NCI-H2029 (cell line): ENCODE results near the gene OR4D2.

ENCODE experiments used
- DNase-seq: peaks from one replicate; lab custom pipeline; 2025; lab: John Stamatoyannopoulos, UW

The OR4D2 gene

DNA sequence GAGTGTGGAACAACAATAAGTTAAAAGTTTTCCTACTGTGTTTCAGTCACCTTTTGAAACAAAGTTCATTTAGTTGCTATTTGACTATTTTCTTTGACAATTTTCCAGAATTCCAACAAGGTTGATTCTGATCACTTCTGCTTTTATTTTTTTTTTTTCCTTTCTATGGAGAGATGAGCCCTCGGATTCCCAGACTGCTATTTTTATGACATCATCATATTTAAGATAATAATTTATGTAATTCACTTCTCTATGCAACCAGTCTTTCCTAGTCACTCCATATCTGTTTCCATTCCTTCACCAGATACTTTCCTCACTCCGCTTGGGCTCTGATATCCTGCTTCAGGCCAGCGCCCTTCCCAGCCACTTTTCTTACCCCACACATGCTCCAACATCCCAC is 8.1 kb downstream of the OR4D2 start:
- DNase-seq = no peak

DNA sequence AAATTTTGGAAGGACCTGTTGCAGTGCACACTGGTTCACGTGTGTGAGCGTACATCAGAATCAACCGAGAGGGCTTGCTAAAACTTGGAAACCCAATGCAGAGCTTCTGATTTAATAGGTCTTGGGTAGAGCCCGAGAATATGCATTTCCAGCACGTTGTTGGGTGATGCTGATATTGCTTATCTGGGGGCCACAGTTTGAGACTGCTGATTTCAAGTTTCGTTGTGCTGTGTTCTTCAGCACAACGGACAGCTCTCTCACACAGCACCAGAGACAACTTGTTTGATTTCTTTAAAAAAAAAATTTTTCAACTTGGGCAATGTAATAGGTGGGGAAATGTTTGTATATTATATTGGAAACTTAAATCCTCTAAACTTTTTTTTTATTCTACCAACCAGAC is 9.4 kb downstream of the OR4D2 start:
- no peak for DNase-seq

DNA sequence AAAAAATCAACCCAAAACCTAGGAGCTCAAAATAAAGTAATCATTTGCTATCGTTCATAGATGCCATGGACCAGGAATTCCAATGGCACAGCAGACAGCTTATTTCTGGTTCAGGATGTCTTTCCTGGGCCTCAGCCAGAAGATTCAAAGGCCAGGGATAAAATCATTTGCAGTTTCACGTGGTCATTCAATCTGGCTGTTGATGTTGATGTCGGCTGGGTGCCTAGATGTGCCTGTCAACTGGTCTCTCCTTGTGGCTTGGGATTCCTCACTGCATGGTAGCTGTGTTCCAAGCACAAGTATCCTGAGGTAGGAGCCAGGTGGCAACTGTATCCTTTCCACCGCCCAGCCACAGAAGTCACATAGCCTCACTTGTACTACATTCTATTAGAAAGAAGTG is 15.0 kb downstream of the OR4D2 start:
- no peak for DNase-seq

DNA sequence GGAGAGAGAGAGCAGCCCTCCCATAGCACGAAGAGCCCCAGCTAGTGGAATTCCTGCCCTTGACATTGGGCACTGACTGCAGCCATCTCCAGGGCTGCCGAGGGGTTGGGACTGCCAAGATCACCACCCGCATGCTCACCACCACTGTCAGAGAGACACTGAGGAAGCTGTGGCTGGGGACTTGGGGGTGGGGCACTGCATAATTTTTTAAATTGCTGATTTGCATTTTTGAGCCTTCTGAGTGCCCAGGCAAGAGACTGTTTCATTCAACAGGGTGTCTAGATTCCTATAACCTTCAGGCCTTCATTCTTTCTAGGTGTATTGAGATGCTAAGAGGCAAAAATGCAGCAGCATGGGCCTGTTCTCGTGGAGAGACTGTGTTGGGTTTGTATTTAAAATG is 16.7 kb downstream of the OR4D2 start:
- DNase-seq = no peak

DNA sequence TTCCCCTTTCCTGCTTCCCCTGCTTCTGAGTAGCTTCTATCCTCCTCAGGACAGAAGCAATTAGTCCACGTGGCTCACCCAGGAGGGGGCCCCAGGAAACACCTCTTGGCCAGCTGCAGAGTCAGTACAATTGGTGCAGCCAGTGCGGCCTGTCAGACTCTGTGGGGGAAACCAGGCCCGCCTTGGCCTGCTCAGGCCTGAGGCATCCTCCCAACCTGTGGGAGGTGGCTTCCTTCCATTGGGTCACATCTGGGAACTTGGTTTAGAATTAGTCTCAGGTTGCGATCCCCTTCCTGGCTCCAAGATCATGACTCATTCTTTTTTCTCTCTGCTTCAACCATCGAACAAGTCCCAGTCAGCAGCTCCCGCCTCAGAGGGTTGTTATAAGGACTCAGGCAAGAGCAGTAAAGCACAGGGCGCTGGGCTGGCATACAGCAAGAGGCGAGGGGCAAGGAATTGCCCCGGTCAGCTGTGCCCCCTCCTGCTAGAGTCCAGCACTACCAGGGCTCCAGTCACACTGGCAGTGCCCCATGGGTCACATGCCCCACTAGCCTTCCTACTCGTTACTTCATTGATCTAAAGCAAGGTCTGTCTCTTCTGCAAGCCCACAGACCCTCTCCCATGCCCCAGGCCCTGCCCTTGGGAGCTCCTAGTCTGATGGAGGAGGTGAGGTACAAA is 17.7 kb downstream of the OR4D2 start:
- no peak for DNase-seq

DNA sequence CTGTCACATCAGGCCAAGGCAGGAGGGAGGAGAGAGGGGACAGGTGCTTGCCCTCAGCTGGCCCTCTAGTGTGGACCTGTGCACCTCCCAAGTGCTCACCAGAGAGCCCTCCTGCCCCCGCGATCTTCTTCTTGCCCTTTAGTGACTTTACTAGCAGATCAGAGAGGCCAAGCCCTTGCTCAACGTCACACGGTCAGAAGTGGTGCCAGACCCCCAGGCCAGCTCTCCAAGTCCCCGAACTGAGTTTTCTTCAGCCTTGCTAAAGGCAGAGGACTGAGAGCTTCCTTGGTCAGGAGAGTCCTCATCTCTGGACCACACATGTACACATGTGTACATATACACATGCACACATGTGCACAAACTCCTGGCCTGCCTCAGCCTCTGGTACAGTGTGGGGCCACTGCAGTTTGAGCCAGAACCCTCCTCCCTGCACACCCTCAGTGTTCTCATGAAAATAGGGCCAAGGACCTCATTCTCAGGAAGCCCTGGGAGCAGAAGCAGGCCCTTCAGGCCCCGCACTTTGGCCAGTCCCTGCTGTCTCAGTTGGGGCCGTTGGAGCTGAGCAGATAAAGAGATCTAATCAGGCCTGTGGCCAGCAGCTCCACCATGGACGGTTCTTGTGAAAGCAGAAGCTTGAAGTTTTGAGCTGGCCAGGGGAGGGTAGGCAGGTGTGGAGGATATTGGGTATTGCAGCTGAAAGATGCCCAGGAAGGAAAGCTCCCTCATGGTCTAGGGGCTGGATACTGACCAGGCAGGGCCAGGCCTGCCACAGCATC is 18.4 kb downstream of the OR4D2 start:
- DNase-seq = no peak

DNA sequence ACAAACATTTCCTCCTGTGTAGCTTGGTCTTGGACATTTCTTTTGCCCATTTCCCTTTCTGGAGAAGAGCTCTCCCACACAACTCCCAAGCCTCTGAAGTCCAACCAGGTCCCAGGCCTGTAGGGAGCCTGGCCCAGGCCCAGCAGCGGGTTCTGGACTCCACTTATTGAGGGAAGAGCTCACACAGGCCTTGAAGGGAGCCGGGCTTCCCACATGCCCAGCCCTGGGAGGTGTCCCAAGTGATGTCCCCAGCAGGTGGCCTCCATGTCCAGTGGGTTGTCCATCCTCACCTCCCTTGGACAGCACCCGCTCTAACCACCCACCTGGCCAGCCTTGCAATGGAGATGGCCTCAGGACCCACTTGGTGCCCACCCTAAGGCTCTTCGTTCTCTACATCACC is 19.8 kb downstream of the OR4D2 start:
- DNase-seq = no peak

DNA sequence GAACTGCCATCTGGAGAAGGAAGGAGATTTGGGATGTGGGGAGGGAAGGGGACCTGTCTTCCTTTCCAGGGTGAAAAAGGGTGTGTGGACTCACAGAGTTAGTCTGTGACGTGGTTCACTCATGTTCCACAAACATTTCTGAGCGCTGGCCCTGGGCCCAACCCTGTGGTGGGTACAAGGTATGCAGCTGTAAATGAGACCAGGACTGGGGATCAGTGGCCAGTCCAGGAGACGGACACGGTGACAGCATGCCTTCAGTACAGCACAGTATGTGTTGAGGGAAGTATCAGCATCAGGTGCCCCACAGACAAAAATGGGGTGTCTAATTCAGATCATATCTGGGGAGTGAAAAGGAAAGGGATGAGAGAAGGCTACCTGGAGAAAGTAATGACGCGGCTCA is 20.3 kb downstream of the OR4D2 start:
- no peak for DNase-seq

DNA sequence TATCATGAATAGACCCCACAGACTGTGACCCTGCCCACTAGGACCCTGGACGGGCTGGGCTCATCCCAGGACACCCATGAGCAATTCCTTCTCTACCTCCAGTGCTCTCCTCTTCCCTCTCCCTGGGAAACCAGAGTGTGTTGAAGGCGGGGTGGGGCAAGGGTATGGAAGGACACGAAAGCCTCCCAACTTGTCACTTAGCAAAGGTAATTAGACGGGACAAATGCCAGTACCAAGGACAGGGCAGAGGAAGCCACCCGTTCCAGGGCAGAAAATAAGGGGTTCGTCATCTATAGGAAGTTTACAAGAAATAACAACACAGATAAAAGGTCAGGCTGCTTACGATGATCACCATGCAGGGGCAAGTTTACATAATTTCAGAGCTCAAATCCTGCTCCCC is 20.9 kb downstream of the OR4D2 start:
- DNase-seq = no peak

DNA sequence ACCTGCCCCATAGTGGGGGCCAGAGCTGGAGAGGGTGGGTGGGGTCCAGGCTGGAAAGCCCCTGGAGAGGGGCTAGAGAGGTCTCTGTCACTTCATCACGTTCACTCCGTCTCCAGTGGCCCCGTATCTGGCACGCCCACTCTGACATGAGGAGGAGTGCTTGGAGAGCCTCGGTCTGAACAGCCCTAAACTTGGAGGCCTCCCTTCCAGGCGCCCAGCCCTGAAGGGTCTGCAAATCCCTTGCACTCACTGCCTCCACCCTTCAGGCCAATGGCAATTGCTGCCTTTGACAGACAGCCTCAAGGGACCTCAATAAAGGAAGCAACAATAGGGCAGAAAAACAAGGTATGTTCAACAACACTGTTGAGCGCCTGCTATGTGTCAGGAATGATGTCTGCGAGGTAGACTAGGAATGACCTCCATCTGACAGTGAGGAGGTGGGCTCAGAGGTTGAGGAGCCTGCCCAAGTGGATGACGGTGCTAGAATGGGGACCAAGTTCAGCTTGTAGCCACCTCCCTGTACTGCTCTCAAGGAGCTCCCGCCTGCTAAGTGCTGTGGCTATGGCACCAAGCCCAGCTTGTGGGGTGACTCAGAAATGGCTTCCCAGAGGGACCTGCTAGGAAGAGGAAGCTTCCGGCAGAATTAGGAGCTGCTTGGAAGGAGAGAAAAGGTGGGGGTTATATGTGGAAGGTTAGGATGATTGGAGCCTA is 22.8 kb downstream of the OR4D2 start:
- DNase-seq = peak; percentile 42

DNA sequence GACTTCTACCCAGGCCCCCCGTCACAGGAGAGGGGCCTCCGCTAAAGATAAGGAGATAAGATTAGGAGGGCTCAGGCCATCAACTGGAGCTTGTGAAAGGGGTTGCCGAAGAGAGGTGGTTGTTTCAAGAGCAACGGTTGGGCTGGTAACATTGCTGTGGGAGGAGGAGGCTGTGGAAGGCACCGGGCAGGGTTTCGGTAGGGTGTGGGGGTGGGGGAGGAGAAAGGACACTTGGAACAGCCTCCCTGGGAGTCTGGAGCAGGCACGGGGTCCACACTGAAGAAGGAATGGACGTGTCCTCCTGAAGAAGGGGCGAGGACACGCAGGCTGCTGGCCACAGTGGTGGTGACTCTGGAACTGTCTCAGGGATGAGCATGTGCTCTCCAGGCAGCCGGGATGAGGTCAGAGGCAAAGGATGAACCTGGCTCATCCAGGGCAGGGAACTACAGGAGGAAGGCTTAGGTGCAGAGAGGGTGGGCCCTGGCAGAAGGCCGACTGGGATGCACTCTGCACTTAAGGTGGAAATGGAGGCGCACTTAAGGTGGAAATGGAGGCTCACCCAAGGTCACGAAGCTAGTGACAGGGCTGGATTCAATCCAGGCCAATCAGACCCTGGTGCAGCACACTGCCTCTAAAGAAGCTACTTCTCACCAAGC is 24.6 kb downstream of the OR4D2 start:
- no peak for DNase-seq

DNA sequence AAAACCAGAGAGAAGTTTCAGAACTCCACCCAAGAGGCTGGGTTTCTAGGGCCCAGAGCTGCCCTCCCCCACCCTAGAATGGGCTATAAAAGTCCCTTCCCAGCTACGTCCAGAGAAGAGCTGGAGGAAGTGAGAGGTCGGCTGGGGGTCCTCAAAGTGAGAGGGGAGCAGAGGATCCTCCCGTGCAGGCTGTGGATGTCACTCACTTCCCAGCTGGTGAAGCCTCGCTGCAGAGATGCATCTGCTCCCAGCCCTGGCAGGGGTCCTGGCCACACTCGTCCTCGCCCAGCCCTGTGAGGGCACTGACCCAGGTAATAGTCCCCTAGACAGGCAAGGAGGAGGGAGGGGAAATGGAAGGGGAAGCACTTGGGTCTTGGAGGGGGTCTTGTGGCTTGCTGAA is 25.8 kb downstream of the OR4D2 start, which contains the start of gene EPX:
TSS of gene EPX (plus strand) at position 115 of the 400 bp plus-strand sequence. CDS start at position 236, 121 bp downstream.
- DNase-seq = no peak

DNA sequence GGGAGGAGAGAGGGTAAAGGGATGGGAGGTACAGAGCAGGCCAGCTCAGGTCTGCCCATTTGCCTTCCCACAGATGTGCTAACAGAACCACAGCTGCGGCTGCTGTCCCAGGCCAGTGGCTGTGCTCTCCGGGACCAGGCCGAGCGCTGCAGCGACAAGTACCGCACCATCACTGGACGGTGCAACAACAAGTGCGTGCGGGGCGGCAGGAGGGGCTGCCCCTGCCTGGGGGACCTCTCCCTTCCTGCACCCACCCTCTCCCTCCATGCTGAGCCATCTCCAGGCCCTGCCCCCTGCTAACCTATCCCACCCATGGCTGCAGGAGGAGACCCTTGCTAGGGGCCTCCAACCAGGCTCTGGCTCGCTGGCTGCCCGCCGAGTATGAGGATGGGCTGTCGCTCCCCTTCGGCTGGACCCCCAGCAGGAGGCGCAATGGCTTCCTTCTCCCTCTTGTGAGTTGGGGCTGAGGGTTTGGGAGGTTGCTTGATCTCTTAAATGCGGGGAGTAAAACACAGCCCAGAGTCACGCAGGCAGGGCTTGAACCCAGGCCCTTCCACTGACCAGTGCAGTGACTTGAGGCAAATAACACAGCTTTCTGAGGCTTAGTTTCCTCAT is 27.0 kb downstream of the OR4D2 start:
- no peak for DNase-seq

DNA sequence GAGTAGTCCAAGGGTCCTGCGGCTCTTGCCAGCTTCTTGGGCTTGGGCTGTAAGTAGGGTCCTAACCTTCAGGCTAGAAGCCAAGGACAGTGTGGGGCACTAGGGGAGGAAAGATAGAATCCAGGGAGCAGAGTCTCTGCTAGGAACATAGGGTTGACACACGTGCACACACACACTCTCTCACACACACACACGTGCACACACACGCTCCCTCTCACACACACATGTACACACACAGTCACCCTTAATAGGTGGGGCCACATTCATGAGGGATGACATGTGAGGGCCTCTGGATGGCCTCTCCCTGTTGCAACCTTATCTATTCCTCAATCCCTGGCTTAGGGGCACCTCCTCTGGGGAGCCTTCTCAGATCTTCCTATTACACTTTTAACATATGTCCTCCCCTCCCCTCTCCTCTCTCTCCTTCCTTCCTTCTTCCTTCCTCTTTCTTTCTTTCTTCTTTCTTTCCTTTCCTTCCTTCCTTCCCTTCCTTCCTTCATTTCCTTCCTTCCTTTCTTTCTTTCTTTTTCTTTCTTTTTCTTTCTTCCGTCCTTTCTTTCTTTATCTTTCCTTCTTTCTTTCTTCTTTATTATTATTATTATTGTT is 28.8 kb downstream of the OR4D2 start:
- no peak for DNase-seq

DNA sequence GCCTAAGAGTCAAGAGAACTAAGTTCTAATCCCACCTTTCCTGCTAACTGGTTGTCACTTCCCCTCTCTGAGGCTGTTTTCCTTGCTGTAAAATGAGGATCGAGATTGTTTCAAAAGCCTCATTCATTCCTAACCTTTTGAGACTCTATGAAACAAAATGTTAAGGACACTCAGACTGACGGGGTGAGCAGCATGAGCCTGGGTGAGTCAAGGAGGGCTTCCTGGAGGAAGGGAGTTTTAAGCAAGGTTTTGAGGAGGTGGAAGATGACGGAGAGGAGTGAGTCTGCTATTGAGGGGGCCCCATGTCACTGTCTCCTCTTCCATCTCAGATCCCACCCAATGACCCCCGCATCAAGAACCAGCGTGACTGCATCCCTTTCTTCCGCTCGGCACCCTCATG is 29.8 kb downstream of the OR4D2 start:
- no peak for DNase-seq

DNA sequence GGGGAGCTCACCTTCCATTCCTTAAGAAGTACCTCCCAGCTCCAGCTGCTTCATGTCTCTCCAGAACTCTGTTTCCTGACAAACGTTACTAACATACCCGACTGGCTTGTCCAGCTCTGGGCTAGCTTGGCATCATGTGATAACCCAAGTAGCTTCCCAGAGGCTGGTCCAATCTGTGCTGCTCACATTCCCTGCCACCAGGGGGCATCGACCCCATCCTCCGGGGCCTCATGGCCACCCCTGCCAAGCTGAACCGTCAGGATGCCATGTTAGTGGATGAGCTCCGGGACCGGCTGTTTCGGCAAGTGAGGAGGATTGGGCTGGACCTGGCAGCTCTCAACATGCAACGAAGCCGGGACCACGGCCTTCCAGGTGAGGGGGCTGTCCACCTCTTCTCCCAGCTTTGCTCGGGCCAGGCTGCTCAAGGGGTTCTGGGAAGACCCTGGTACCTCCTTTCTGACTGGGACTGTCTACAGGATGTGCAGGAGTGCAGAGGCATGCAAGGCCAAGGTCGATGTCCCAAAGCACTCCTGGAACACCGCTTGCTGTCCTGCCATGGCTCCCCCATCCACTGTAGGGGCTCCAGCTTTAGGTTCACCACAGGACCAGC is 33.3 kb downstream of the OR4D2 start:
- peak; percentile 20 for DNase-seq

DNA sequence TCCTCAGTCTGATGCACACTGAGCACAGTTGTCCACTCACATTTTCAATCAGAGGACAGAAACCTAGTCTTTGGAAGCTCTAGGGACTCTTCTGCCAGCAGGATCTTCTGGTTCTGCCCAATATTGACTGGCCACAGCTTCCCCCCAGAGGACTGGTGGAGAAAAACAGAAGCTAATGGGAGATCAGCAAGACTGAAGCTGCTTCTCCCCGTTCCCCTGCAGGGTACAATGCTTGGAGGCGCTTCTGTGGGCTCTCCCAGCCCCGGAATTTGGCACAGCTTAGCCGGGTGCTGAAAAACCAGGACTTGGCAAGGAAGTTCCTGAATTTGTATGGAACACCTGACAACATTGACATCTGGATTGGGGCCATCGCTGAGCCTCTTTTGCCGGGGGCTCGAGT is 36.1 kb downstream of the OR4D2 start:
- DNase-seq = no peak

DNA sequence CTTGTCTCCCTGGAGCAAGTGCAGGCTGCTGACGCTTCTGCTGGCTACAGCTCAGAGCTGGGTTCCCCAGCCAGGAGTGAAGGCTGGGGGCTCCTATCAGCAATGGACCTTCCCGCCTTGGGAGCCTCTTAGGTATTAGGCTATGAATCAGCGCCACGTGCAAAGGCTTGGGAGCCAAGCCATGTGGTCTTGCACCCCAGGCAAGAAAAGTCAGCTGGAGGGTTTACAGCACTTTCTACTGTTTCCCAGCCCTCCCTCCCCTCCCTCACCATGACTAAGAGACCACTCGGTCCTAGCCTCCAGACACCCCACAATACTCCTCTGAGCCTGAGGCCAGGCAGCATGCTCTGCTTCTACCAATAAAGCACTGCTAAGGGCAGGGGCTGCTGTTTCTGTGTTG is 38.0 kb downstream of the OR4D2 start:
- DNase-seq = no peak

DNA sequence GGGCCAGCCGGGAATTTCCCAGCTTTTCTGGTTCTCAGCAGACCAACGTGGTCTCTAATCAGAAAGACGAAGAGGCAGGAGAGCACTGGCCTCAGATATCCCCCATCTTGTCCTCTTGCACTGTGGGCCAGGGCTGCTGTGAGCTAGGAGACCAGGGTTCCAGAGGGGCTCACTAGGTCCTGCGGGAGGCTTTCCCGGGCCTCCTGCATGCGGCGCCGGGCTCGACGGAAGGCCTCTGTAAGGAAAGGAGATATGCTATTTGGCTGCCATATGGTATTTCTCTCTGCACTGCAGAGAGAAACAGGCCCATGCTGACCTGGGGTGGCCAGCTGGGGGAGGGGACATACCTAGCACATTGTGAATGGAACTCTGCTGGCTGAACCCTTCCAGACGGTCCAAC is 39.2 kb downstream of the OR4D2 start:
- DNase-seq = no peak

DNA sequence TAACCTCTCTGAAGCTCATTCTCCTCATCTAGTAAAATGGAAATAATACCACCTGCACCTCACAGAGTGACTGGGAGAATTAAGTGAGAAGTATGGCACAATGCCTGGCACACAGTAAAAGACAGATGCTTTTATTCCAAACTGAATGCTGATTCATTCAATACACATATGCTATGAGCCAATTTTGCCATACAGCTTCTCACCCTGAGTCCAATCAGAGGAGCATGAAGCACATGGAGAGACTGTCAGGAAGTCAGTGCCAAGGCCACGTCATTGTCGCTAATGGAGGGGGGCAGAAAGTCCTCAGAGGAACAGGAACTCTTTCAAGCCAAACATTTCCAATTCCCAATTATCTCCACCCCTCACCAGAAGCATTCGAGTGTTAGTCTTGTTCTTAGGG is 40.7 kb downstream of the OR4D2 start:
- DNase-seq = no peak

DNA sequence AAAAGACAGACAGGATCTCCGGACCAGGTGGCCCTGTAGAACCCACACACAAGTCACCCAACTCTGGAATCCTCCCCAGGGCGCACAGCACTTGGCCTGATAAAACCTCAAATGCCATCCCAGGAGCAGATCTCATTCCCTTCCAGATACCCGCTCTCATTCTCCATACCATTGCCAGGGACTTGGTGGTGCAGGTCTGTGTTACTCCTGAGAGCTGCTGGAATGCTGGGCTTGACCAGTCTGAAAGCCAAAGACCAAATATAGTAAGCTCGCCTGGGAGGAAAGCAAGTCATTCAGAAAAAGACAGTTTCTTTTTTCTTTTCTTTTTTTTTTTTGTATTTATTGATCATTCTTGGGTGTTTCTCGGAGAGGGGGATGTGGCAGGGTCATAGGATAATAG is 41.6 kb downstream of the OR4D2 start:
- DNase-seq = no peak
